Uterus (tissue), 2 donors: ENCODE results near the gene ZMYND12.

Source experiments
- POLR2A ChIP-seq, 2 donors: fragments of 450-650 bp; IDR thresholded peaks; one replicate each; pipeline ENCODE4 v1.6.1; 2016; ENCODE audit warnings: antibody characterized with exemption in 2 of 2, mild to moderate bottlenecking in 1 of 2, moderate library complexity in 1 of 2
- TF ChIP-seq, protein P1 (sequence below), 4 experiments: fragments of 200-600 bp in 2 of 4; fragments of 450-650 bp in 2 of 4; sonication (generic) in 2 of 4; IDR thresholded peaks; one replicate each; pipeline ENCODE4 v1.5.1; 2016 to 2019; ENCODE audit warnings: antibody characterized with exemption in 4 of 4, mild to moderate bottlenecking in 2 of 4, moderate library complexity in 1 of 4

DNA sequence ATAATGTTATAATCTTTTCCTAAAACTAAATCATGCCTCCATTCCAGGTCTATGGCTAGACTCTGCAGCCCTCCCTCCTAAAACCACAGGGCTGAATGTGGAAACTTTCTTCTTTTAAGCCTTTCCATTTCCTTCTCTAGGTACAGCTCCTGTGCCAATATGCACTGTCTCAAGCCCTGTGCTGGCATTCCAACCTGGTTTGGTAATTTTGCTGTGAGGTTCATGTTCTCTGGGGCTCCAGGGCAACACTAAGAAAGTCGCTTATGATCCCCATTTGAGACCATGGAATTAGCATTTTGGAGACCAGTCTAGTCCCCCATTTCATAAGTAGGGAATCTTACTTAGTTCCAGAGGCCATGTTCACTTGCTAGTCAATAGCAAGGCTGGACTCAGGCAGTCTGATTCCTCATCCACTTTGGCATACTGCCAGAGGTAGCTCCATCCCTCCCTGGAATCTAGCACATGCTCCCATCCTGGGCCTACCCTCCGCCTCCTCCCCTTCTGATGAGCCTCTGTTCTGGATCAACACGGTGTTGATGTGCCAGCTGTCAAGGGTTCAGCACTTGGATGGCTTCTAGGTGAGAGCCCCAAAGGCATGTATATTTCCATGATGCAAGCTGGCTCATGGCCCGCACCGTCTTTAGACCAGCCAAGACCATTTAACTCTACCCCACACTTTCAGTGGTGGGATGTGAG lies 36.5 kb downstream of the ZMYND12 start:
- TF ChIP-seq, protein P1, sequence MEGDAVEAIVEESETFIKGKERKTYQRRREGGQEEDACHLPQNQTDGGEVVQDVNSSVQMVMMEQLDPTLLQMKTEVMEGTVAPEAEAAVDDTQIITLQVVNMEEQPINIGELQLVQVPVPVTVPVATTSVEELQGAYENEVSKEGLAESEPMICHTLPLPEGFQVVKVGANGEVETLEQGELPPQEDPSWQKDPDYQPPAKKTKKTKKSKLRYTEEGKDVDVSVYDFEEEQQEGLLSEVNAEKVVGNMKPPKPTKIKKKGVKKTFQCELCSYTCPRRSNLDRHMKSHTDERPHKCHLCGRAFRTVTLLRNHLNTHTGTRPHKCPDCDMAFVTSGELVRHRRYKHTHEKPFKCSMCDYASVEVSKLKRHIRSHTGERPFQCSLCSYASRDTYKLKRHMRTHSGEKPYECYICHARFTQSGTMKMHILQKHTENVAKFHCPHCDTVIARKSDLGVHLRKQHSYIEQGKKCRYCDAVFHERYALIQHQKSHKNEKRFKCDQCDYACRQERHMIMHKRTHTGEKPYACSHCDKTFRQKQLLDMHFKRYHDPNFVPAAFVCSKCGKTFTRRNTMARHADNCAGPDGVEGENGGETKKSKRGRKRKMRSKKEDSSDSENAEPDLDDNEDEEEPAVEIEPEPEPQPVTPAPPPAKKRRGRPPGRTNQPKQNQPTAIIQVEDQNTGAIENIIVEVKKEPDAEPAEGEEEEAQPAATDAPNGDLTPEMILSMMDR (IDR thresholded peaks at IDR 0.05): no peak
- no peak for TF ChIP-seq POLR2A (IDR thresholded peaks at IDR 0.05)
